ENCODE results near the gene SLC25A12.
"Not testable (repeated sequence)": the region's sequence is repeated elsewhere in the genome, so short reads cannot be mapped to it uniquely, and the experiment has no call there.

SLC25A12 gene

GRCh38 chr2:171811245-171811628, 82.8 kb downstream of the SLC25A12 start:
- Histone ChIP-seq H4K20me1 (no peaks in the 10 kb centered on the region), H3K36me3 (peaks cover 28% of the 10 kb centered on the region), H3K4me3 (no peak overlapping the region), H3K27ac (no peak overlapping the region), H3K4me1 (no peaks in the 10 kb centered on the region), H3K9me3 (no peaks in the 10 kb centered on the region), H3K9ac (no peak overlapping the region), H3K4me2 (no peak overlapping the region), H3K27me3 (no peaks in the 10 kb centered on the region)
- no peak for TF ChIP-seq Cebpa-rat (IDR thresholded peaks at IDR 0.05)

- H3K9ac ChIP-seq, result no peak overlapping the region
- no peak overlapping the region for H3K4me3 ChIP-seq
- TF ChIP-seq Cebpa-rat (IDR thresholded peaks at IDR 0.05), result no peak
- no peak overlapping the region for H3K4me2 ChIP-seq
- no peak overlapping the region for H3K27ac ChIP-seq
- peaks cover 34% of the 10 kb centered on the region for H3K36me3 ChIP-seq
- no peaks in the 10 kb centered on the region for H3K4me1 ChIP-seq
- no peaks in the 10 kb centered on the region for H3K27me3 ChIP-seq
- H3K9me3 ChIP-seq, result no peaks in the 10 kb centered on the region
- no peaks in the 10 kb centered on the region for H4K20me1 ChIP-seq
Observed at GRCh38 chr2:171810422-171811244, 83.4 kb downstream of the SLC25A12 start.

DNA sequence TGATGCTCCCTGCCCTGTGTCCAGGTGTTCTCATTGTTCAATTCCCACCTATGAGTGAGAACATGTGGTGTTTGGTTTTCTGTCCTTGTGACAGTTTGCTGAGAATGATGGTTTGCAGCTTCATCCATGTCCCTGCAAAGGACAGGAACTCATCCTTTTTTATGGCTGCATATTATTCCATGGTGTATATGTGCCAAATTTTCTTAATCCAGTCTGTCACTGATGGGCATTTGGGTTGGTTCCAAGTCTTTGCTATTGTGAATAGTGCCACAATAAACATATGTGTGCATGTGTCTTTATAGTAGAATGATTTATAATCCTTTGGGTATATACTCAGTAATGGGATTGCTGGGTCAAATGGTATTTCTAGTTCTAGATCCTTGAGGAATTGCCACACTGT, 85.2 kb downstream of the SLC25A12 start:
- not testable (repeated sequence) for H3K27me3 ChIP-seq, H3K4me1 ChIP-seq, H3K4me3 ChIP-seq, H3K4me2 ChIP-seq, H3K9ac ChIP-seq, H3K9me3 ChIP-seq, H4K20me1 ChIP-seq, H3K27ac ChIP-seq
- H3K36me3 ChIP-seq, result peaks cover 29% of the 10 kb centered on the region

DNA sequence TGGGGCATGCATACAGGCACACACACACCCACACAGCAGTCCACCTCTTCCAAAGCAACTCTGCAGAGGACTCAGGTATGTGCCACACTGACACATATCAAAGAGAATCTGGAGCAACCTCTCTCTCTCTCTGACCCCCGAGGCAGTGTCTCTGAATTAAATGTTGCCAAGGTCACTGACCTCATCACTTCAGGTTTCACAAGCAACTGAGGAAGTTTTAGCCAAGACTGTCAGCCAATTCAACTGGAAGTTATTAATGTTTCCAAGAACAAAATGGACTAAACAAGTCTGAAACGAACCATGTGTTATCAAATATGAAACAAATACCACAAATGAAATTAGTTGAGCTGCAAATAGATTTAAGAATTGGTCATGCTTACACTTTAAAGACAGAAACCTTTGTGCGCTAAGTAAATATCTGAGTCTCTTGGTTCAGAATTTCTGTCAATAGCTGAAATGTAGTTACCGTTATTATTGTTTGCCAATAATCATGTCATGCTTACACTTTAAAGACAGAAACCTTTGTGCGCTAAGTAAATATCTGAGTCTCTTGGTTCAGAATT, 86.1 kb downstream of the SLC25A12 start:
- Histone ChIP-seq H4K20me1 (no peaks in the 10 kb centered on the region), H3K4me2 (no peak overlapping the region), H3K9me3 (no peaks in the 10 kb centered on the region), H3K4me1 (no peaks in the 10 kb centered on the region), H3K36me3 (peaks cover 24% of the 10 kb centered on the region), H3K9ac (no peak overlapping the region), H3K27me3 (no peaks in the 10 kb centered on the region), H3K4me3 (no peak overlapping the region), H3K27ac (no peak overlapping the region)
- TF ChIP-seq Cebpa-rat (IDR thresholded peaks at IDR 0.05), result no peak

- peaks cover 23% of the 10 kb centered on the region for H3K36me3 ChIP-seq
- H3K9me3 ChIP-seq, result no peaks in the 10 kb centered on the region
- no peak overlapping the region for H3K4me2 ChIP-seq
- H3K4me3 ChIP-seq, result no peak overlapping the region
- no peak for TF ChIP-seq Cebpa-rat (IDR thresholded peaks at IDR 0.05)
- H3K9ac ChIP-seq, result no peak overlapping the region
- no peaks in the 10 kb centered on the region for H4K20me1 ChIP-seq
- no peaks in the 10 kb centered on the region for H3K4me1 ChIP-seq
- H3K27me3 ChIP-seq, result no peaks in the 10 kb centered on the region
- no peak overlapping the region for H3K27ac ChIP-seq
Observed at GRCh38 chr2:171807119-171807518, 86.9 kb downstream of the SLC25A12 start.

DNA sequence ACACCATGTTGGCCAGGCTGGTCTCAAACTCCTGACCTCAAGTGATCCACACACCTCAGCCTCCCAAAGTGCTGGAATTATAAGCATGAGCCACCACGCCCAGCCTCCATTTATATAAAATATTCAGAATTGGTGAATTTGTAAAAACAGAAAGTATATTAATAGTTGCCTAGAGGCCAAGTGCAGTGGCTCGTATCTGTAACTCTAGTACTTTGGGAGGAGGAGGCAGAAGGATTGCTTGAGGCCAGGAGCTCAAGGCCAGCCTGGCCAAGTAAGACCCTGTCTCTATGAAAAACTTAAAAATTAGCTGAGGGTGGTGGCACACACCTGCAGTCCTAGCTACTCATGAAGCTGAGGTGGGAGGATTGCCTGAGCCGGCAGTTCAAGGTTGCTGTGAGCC, 89.6 kb downstream of the SLC25A12 start:
- no peaks in the 10 kb centered on the region for H3K27me3 ChIP-seq
- TF ChIP-seq Cebpa-rat (IDR thresholded peaks at IDR 0.05), result no peak
- peaks cover 14% of the 10 kb centered on the region for H3K36me3 ChIP-seq
- no peak overlapping the region for H3K9ac ChIP-seq
- H4K20me1 ChIP-seq, result no peaks in the 10 kb centered on the region
- H3K4me2 ChIP-seq, result no peak overlapping the region
- H3K4me1 ChIP-seq, result no peaks in the 10 kb centered on the region
- no peaks in the 10 kb centered on the region for H3K9me3 ChIP-seq
- no peak overlapping the region for H3K27ac ChIP-seq
- no peak overlapping the region for H3K4me3 ChIP-seq

- Histone ChIP-seq H3K9me3 (no peaks in the 10 kb centered on the region), H3K27ac (no peak overlapping the region), H4K20me1 (no peaks in the 10 kb centered on the region), H3K9ac (no peak overlapping the region), H3K4me1 (no peaks in the 10 kb centered on the region), H3K36me3 (peaks cover 16% of the 10 kb centered on the region), H3K4me3 (no peak overlapping the region), H3K4me2 (no peak overlapping the region), H3K27me3 (no peaks in the 10 kb centered on the region)
- no peak for TF ChIP-seq Cebpa-rat (IDR thresholded peaks at IDR 0.05)
Observed at GRCh38 chr2:171803757-171804156, 90.3 kb downstream of the SLC25A12 start.

- no peak for TF ChIP-seq Cebpa-rat (IDR thresholded peaks at IDR 0.05)
- no peak overlapping the region for H3K27ac ChIP-seq
- H3K9ac ChIP-seq, result no peak overlapping the region
- no peak overlapping the region for H3K4me3 ChIP-seq
- no peak overlapping the region for H3K4me2 ChIP-seq
- no peaks in the 10 kb centered on the region for H3K4me1 ChIP-seq
- no peaks in the 10 kb centered on the region for H3K9me3 ChIP-seq
- peaks cover 12% of the 10 kb centered on the region for H3K36me3 ChIP-seq
- H4K20me1 ChIP-seq, result no peaks in the 10 kb centered on the region
- H3K27me3 ChIP-seq, result no peaks in the 10 kb centered on the region
Observed at GRCh38 chr2:171800639-171801038, 93.4 kb downstream of the SLC25A12 start.

- H3K4me2 ChIP-seq, result 0 out of 2 replicates have a peak overlapping the region, but pooled peaks have one; percentile 10
- no peak overlapping the region for H3K27ac ChIP-seq
- no peaks in the 10 kb centered on the region for H3K4me1 ChIP-seq
- peaks cover 14% of the 10 kb centered on the region for H3K36me3 ChIP-seq
- no peak overlapping the region for H3K9ac ChIP-seq
- H4K20me1 ChIP-seq, result no peaks in the 10 kb centered on the region
- TF ChIP-seq Cebpa-rat (IDR thresholded peaks at IDR 0.05), result no peak
- H3K9me3 ChIP-seq, result no peaks in the 10 kb centered on the region
- H3K4me3 ChIP-seq, result no peak overlapping the region
- H3K27me3 ChIP-seq, result no peaks in the 10 kb centered on the region
Observed at GRCh38 chr2:171798156-171798820, 95.8 kb downstream of the SLC25A12 start.

GRCh38 chr2:171794918-171795317, 99.1 kb downstream of the SLC25A12 start:
- H3K9me3 ChIP-seq, result no peaks in the 10 kb centered on the region
- no peak overlapping the region for H3K4me3 ChIP-seq
- H3K27me3 ChIP-seq, result no peaks in the 10 kb centered on the region
- H3K4me1 ChIP-seq, result peaks cover 21% of the 10 kb centered on the region
- no peak overlapping the region for H3K9ac ChIP-seq
- H3K36me3 ChIP-seq, result peaks cover 27% of the 10 kb centered on the region
- no peak overlapping the region for H3K27ac ChIP-seq
- no peak overlapping the region for H3K4me2 ChIP-seq
- H4K20me1 ChIP-seq, result no peaks in the 10 kb centered on the region
- TF ChIP-seq Cebpa-rat (IDR thresholded peaks at IDR 0.05), result no peak
